ENCODE measurements around the gene FMNL2.

DNA sequence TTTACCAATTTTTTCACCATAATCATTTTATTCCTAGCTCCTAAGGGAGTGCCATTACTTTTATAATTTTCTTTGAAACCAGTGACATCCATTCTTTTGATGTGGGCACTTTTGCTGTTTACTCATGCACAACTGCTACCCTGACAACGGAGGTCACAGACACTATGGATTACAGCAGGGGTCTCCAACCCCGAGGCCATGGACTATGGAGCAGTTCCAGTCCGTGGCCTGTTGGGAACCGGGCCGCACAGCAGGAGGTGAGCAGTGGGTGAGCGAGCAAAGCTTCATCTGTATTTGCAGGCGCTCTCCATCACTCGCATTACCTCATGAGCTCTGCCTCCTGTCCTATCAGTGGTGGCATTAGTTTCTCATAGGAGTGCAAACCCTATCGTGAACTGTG, 347.7 kb downstream of the FMNL2 start:
- TF ChIP-seq CTCF (IDR thresholded peaks at IDR 0.05) (no peak), ZFX (IDR thresholded peaks at IDR 0.05; ENCODE audit: borderline replicate concordance) (no peak)
